Inferior parietal cortex (tissue), 1 donor: ENCODE data around the gene CAMK2B.
"Not testable (repeated sequence)": the region's sequence is repeated elsewhere in the genome, so short reads cannot be mapped to it uniquely, and the experiment has no call there.

ENCODE experiments used
- DNase-seq: peaks from one replicate; pipeline ENCODE4 v3.0.0-alpha.2; 2016; ENCODE audit errors: extremely low spot score

The CAMK2B gene

DNA sequence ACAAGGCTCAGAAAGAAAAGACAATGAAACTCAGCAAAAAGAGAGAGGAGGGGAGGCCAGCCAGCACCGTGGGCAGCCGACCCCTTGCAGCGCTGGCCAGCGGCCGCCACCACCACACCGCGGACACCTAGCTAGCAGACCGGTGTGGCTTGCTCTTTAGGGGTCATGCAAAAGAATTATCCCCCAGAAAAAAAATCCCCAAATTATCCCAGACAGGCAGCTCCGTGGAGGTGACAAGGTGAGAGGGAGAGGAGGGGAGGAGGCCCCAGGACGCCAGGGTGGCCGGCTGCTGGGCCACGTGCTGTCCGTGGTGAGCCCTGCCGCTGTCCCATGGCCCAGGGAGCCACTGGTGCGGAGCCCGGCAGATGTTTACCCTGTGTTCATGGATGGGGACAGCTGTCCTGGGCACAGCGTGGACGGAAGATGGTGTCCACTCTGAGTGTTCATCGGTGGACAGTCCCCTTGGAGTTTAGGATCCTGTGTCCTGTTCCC, 108.1 kb downstream of the CAMK2B start:
- no peak for DNase-seq

GRCh38 chr7:44216521-44217222, 108.7 kb downstream of the CAMK2B start:
- no peak for DNase-seq

GRCh38 chr7:44216019-44216418, 109.4 kb downstream of the CAMK2B start:
- DNase-seq = no peak

GRCh38 chr7:44215531-44215930, 109.9 kb downstream of the CAMK2B start:
- no peak for DNase-seq

DNA sequence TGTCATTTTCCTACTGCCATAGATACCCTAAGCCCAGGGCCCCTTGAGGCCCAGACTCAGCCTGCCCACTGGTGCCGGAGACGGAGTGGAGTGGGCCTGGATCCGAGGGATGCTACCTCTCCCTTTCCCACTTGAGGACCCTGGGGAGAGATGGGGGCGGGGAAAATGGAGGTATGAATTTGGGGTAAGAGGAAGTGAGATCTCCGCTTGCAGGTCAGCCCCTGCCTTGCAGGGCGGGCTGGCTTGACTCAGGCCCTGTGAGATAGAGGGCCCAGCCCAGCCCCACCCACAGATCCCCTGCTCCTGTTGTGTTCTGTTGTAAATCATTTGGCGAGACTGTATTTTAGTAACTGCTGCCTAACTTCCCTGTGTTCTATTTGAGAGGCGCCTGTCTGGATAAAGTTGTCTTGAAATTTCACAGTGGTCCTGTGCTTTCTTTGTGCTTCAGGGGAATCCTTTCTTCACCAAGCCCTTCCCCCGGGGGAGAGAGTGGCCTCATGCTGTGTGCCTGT, 111.5 kb downstream of the CAMK2B start:
- no peak for DNase-seq

DNA sequence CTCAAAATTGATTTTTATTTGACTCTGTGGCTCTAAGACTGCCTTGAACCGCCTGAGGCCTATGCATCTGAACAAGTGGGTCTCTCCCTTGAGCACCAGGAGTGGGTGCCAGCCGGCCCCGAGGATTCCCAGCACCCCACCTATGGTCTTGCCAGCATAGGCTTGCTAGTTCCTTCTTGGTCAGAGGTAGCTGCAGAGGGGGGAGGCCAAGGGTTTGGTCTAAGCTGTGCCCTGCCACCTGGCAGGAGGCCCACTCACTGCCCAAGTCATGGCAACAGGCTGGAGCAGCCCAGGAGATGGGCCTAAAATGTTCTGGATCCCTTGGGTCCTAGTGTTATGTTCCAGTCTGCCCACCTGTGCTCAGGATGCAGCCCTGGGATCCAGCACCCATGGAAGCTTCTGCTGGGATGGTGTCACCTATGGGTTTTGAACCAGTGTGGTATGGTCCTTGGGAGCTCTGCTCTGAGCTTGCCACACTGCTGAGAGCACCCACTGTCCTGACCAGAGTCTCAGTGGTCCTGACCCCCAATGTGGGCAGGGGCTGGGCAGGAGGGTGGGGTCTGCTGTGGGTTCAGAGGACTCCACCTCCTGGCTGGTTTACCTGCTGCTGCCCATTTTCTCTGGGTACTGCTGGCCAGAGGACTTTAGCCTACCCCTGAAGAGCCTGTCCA, 112.1 kb downstream of the CAMK2B start:
- DNase-seq = no peak

GRCh38 chr7:44212581-44213184, 112.7 kb downstream of the CAMK2B start:
- no peak for DNase-seq

DNA sequence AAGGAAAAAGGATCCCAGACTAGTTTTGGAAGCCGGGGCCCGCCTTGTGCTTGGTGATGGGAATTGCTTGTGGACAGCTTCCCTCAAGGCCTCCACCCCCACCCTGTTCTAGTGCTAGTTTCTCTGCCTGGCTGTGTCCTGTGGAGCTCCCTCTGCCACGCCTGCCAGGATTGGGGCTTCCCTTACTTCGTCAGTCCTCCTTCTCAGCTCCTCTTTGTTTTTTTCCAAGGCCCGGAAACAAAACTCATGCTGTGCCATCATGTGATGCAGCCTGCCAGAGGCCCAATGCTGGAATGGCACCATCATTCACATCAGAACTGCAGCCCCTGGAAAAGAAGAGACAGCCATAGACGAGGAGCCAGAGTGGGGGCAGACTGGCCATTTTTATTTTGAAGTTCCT, 113.4 kb downstream of the CAMK2B start:
- DNase-seq = peak; percentile 46

- DNase-seq = no peak
These were observed 114.2 kb downstream of the CAMK2B start for GRCh38 chr7:44211126-44211675.

- DNase-seq = no peak
These were observed 115.3 kb downstream of the CAMK2B start for GRCh38 chr7:44210107-44210506.

- no peak for DNase-seq
These were observed 117.3 kb downstream of the CAMK2B start for GRCh38 chr7:44208085-44208484.

GRCh38 chr7:44206008-44206407, 119.4 kb downstream of the CAMK2B start:
- DNase-seq = no peak

DNA sequence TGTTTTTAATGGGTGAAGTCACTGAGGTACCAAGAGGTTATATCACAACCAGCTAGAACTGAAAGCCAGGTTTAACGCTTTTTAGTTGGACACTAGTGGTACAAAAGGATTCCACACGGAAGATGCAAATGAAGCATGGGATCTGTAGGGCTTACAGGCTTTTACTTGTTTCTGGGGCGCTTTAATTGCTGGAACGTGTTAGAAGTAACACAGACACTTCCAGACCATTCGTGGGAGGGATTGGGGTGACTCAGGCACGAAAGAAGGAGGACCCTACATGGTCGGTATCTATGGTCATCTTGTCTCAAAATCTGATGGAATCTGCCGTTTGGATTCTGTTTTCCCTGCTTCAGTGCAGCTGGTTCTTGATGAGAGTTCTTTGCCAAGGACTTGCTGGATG, 123.6 kb downstream of the CAMK2B start:
- DNase-seq = no peak

- peak; percentile 97 for DNase-seq
These were observed 124.5 kb downstream of the CAMK2B start, which contains the start of gene YKT6 for GRCh38 chr7:44200699-44201461. Gene YKT6, plus strand, starts transcription at chr7:44200978. Its CDS starts 158 bp downstream, at chr7:44201136.

- not testable (repeated sequence) for DNase-seq
These were observed 125.2 kb downstream of the CAMK2B start for GRCh38 chr7:44200163-44200562.

GRCh38 chr7:44197474-44197873, 127.9 kb downstream of the CAMK2B start:
- no peak for DNase-seq

GRCh38 chr7:44196450-44196872, 128.9 kb downstream of the CAMK2B start:
- DNase-seq = peak; percentile 77

- no peak for DNase-seq
These were observed 129.5 kb downstream of the CAMK2B start for GRCh38 chr7:44195889-44196288.

GRCh38 chr7:44194562-44195145, 130.7 kb downstream of the CAMK2B start:
- DNase-seq = no peak

- DNase-seq = no peak
These were observed 131.3 kb downstream of the CAMK2B start for GRCh38 chr7:44194069-44194468.
